Karpas-422 (cell line): ENCODE results near the gene BNC2. TPM values are rescaled to one million over a fixed set of nuclear protein-coding genes. Genes with fewer than 3 reads are reported as not detected.
"Not testable (repeated sequence)": the region's sequence is repeated elsewhere in the genome, so short reads cannot be mapped to it uniquely, and the experiment has no call there.

Source experiments
- DNase-seq: peaks from one replicate; pipeline ENCODE4 v3.0.0-alpha.2; 2015
- H2AFZ ChIP-seq: fragments of 200-600 bp; sonication (generic); 2 replicates; pipeline ENCODE4 v1.6.1; 2014; ENCODE audit warnings: antibody characterized with exemption, low read length, mixed read lengths
- H3K27ac ChIP-seq: fragments of 200-600 bp; sonication (generic); 2 replicates; pipeline ENCODE4 v1.5.1; 2014; ENCODE audit warnings: mild to moderate bottlenecking, low read length, moderate library complexity
- H3K27me3 ChIP-seq: fragments of 200-600 bp; sonication (generic); 2 replicates; pipeline ENCODE4 v1.6.1; 2014; ENCODE audit warnings: low read length, mixed read lengths
- H3K36me3 ChIP-seq: fragments of 200-600 bp; sonication (generic); 2 replicates; pipeline ENCODE4 v1.6.1; 2014; ENCODE audit warnings: low read length, mixed read lengths; ENCODE audit not compliant: insufficient read depth
- H3K4me1 ChIP-seq: fragments of 200-600 bp; sonication (generic); 2 replicates; pipeline ENCODE4 v1.6.1; 2014; ENCODE audit warnings: mild to moderate bottlenecking, low read length, mixed read lengths
- H3K4me2 ChIP-seq: fragments of 200-600 bp; sonication (generic); 2 replicates; pipeline ENCODE4 v1.6.1; 2014; ENCODE audit warnings: low read length, low read depth, mild to moderate bottlenecking; ENCODE audit not compliant: poor library complexity, severe bottlenecking
- H3K4me3 ChIP-seq: fragments of 200-600 bp; sonication (generic); 2 replicates; pipeline ENCODE4 v1.5.1; 2014; ENCODE audit warnings: mild to moderate bottlenecking, antibody characterized with exemption, low read length, mixed read lengths
- H3K79me2 ChIP-seq: fragments of 200-600 bp; sonication (generic); 2 replicates; pipeline ENCODE4 v1.6.1; 2014; ENCODE audit warnings: mild to moderate bottlenecking, low read length, mixed read lengths
- H3K9ac ChIP-seq: fragments of 200-600 bp; sonication (generic); 2 replicates; pipeline ENCODE4 v1.6.0; 2014; ENCODE audit warnings: low read length
- H3K9me2 ChIP-seq: fragments of 200-600 bp; sonication (generic), shearing (Covaris generic); replicated peaks from 2 replicates; pipeline ENCODE4 v1.6.0; 2014; ENCODE audit warnings: mild to moderate bottlenecking, low read length, moderate library complexity; ENCODE audit not compliant: insufficient read depth
- H3K9me3 ChIP-seq: fragments of 300-700, 200-600 bp; sonication (generic); 2 replicates; pipeline ENCODE4 v1.6.1; 2014; ENCODE audit warnings: low read length, mixed read lengths
- H4K20me1 ChIP-seq: fragments of 200-600 bp; sonication (generic); 2 replicates; pipeline ENCODE4 v1.6.1; 2014; ENCODE audit warnings: mild to moderate bottlenecking, antibody characterized with exemption, low read length, low read depth; ENCODE audit not compliant: insufficient read depth
- total RNA-seq: library from RNA; depleted of rRNA; stranded (reverse); fragments of >200 nt; shearing (Covaris generic); gene quantifications from 2 replicates; pipeline ENCODE4 v1.2.3, GENCODE V29; 2014; ENCODE audit warnings: low replicate concordance; rRNA removed

BNC2 gene, protein sequence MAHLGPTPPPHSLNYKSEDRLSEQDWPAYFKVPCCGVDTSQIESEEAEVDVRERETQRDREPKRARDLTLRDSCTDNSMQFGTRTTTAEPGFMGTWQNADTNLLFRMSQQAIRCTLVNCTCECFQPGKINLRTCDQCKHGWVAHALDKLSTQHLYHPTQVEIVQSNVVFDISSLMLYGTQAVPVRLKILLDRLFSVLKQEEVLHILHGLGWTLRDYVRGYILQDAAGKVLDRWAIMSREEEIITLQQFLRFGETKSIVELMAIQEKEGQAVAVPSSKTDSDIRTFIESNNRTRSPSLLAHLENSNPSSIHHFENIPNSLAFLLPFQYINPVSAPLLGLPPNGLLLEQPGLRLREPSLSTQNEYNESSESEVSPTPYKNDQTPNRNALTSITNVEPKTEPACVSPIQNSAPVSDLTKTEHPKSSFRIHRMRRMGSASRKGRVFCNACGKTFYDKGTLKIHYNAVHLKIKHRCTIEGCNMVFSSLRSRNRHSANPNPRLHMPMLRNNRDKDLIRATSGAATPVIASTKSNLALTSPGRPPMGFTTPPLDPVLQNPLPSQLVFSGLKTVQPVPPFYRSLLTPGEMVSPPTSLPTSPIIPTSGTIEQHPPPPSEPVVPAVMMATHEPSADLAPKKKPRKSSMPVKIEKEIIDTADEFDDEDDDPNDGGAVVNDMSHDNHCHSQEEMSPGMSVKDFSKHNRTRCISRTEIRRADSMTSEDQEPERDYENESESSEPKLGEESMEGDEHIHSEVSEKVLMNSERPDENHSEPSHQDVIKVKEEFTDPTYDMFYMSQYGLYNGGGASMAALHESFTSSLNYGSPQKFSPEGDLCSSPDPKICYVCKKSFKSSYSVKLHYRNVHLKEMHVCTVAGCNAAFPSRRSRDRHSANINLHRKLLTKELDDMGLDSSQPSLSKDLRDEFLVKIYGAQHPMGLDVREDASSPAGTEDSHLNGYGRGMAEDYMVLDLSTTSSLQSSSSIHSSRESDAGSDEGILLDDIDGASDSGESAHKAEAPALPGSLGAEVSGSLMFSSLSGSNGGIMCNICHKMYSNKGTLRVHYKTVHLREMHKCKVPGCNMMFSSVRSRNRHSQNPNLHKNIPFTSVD
- not detected in 2 replicates for total RNA-seq

DNA sequence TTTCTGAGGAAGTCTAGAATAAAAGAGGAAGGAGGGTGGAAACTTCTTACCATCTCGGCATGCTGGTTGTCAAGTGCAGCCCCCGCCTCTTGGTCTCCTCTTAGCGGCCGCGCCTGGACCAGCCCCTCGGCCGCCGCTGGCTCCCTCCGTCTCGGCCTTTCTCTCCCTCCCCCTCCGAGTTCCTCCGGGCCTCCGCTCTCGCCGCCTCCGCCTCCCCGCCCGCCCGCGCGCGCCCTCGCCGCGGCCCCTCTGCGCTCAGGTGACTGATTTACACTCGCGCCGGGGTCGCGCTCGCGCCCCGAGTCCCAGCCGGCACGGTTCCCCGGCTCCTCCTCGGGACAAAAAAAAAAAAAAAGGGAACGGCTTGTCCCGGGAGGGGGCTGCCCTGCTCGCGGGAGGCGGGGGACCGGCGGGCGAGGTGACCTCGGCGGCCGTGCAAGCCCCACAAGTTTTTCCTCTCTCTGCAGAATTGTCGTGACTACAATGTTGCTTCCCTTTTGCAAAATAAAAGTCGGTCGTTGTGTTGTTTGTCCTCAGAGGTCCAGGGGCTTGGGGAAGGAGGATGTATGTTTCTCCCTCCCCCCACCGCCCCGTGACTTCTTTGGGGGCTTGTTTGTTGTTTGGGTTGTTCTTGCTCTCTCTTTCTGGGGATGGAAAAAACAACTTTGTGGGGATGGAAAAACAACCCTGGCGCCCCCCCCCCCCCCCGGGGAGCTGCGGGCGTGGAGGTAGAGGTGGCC lies at the start of gene BNC2:
BNC2 (minus strand) TSS at position 75 of the 740 bp plus-strand sequence; CDS start at position 53, 22 bp downstream.
- H3K9me3 ChIP-seq: no peaks in the 10 kb centered on the region
- no peak within 1 kb of the TSS for H3K27ac ChIP-seq
- H3K4me2 ChIP-seq: no peak within 1 kb of the TSS
- no peaks in the 10 kb centered on the region for H3K27me3 ChIP-seq
- H3K4me3 ChIP-seq: no peak within 1 kb of the TSS
- no peaks in the 10 kb centered on the region for H3K4me1 ChIP-seq
- no peak within 1 kb of the TSS for H3K9ac ChIP-seq
- no peaks in the 10 kb centered on the region for H3K36me3 ChIP-seq
- H3K9me2 ChIP-seq: no peaks in the 10 kb centered on the region
- no peak for DNase-seq
- H2AFZ ChIP-seq: no peak within 1 kb of the TSS
- no peaks in the 10 kb centered on the region for H4K20me1 ChIP-seq
- H3K79me2 ChIP-seq: no peaks in the 10 kb centered on the region

DNA sequence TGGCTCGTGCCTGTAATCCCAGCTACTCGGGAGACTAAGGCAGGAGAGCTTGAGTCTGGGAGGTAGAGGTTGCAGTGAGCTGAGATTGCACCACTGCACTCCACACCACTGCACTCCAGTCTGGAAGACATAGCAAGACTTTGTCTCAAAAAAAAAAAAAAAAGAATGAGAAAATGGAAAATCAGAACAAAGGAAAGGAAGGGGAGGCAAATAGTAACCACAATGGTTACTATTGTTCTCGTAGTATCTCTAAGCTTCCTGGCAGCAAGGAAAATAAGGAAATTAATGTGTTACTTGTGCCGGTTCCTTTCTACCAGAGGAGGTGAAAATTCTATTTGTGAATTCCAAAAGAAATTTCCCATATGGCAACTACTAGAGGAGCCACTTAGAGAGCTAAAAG lies 48.5 kb upstream of the BNC2 start:
- no peak overlapping the region for H3K4me2 ChIP-seq
- H4K20me1 ChIP-seq: no peaks in the 10 kb centered on the region
- no peak overlapping the region for H2AFZ ChIP-seq
- H3K36me3 ChIP-seq: no peaks in the 10 kb centered on the region
- H3K4me3 ChIP-seq: no peak overlapping the region
- H3K4me1 ChIP-seq: no peaks in the 10 kb centered on the region
- H3K79me2 ChIP-seq: no peaks in the 10 kb centered on the region
- no peak overlapping the region for H3K9ac ChIP-seq
- H3K27me3 ChIP-seq: no peaks in the 10 kb centered on the region
- DNase-seq: no peak
- H3K9me2 ChIP-seq: no peaks in the 10 kb centered on the region
- no peak overlapping the region for H3K27ac ChIP-seq
- H3K9me3 ChIP-seq: no peaks in the 10 kb centered on the region

DNA sequence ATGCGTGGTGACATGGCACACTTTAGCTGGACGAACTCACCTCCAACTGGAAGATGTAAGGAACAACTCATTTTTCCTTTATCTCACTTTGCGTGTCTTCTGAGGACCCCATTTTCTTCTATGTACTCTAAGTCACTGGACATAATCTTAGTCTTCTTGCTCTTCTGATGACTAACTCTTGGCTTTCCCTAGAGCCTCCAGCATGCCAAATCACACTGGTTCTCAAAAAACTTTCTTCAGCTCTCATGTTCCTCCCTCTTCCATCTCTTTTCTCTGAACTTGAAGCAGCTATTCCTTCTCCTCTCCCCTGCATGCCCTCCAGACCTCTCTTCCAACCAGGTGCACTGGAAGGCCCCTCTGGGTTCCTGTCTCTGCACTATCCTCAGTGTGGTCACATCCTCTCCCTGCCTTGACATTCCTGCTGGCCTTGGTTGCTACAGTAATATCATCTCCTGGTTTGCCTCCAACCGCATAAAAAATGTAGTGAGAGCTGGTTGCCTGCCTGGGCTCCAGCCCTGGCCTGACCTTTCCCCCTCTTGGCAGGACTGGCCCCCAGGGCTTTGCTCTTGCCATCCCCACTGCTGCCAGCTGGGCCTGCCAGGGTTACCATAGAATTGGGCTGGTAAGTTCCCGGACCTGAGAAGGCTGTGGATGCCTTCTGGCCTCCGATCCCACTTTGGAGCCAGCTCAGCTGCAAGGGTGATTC lies 44.8 kb upstream of the BNC2 start:
- no peak for DNase-seq
- Histone ChIP-seq H3K9ac (no peak overlapping the region), H3K79me2 (no peaks in the 10 kb centered on the region)

DNA sequence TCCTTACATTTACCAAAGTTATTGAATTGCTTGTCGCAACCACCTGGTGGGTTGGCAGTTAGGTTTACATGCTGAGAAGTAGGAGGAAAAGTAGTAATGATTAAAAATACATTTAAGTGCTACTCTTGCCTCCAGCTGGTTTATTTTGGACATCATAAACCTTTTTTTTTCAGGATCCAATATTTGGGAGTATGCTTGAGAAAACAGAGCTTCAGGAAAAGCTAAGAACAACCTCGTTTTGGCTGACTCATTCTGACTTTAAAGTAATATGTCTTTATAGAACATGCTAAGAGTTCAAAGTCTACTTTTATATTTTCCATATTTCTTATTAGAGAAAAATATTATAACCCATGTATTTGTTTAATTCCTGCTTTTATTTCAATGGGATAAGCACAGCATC lies 41.7 kb upstream of the BNC2 start:
- H3K4me3 ChIP-seq: no peak overlapping the region
- H3K9me2 ChIP-seq: no peaks in the 10 kb centered on the region
- no peak for DNase-seq
- H3K9me3 ChIP-seq: no peaks in the 10 kb centered on the region
- no peak overlapping the region for H2AFZ ChIP-seq
- H3K9ac ChIP-seq: no peak overlapping the region
- no peaks in the 10 kb centered on the region for H4K20me1 ChIP-seq
- no peak overlapping the region for H3K4me2 ChIP-seq
- no peaks in the 10 kb centered on the region for H3K79me2 ChIP-seq
- no peaks in the 10 kb centered on the region for H3K4me1 ChIP-seq
- no peaks in the 10 kb centered on the region for H3K36me3 ChIP-seq
- H3K27me3 ChIP-seq: no peaks in the 10 kb centered on the region
- no peak overlapping the region for H3K27ac ChIP-seq

More for the DNA sequence above, 44.8 kb upstream of the BNC2 start:
- Histone ChIP-seq H4K20me1 (no peaks in the 10 kb centered on the region), H3K36me3 (no peaks in the 10 kb centered on the region), H3K27ac (no peak overlapping the region), H2AFZ (no peak overlapping the region), H3K9me3 (no peaks in the 10 kb centered on the region), H3K27me3 (no peaks in the 10 kb centered on the region), H3K4me3 (no peak overlapping the region), H3K4me2 (no peak overlapping the region), H3K4me1 (no peaks in the 10 kb centered on the region), H3K9me2 (no peaks in the 10 kb centered on the region)

DNA sequence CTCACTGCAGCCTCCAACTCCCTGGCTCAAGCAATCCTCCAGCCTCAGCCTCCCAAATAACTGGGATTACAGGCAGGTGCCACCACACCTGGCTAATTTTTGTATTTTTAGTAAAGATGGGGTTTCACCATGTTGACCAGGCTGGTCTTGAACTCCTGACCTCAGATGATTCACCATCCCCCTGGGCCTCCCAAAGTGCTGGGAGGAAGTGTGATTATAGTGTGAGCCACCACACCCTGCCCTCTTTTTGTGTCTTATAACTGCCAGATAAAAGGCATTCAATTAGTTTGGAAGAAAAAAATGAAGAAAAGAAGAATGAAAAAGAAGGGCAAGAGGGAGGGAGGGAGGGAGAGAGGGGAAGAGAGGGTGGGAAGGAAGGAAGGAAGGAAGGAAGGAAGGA lies 37.7 kb upstream of the BNC2 start:
- H3K36me3 ChIP-seq, H3K27ac ChIP-seq, H3K9me2 ChIP-seq, H4K20me1 ChIP-seq, H3K27me3 ChIP-seq, H2AFZ ChIP-seq, H3K4me3 ChIP-seq, H3K4me2 ChIP-seq, H3K79me2 ChIP-seq, H3K4me1 ChIP-seq, H3K9me3 ChIP-seq, H3K9ac ChIP-seq, DNase-seq: not testable (repeated sequence)

DNA sequence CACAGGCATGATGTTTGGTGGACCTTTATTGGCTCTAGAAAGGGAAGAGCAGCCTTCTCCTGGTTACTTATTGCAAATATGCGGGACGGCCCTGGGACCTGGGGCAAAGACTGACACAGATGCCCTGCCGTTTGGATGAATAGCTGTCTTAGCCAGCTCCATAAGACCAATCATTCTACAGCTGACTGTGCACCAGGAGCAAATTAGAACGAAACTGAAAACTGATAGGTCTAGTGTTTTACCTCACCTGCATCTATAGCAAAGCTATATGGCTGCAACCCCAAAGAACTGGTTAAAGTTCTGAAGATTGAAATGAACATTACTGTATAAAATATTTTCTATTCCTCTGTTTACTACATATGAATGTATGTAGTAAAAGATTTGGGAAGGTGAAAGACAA lies 34.2 kb upstream of the BNC2 start:
- Histone ChIP-seq H3K9ac (no peak overlapping the region), H3K36me3 (no peaks in the 10 kb centered on the region), H3K27me3 (no peaks in the 10 kb centered on the region), H3K9me2 (no peaks in the 10 kb centered on the region), H3K4me2 (no peak overlapping the region), H4K20me1 (no peaks in the 10 kb centered on the region), H3K27ac (no peak overlapping the region), H3K4me3 (no peak overlapping the region), H3K9me3 (no peaks in the 10 kb centered on the region), H3K79me2 (no peaks in the 10 kb centered on the region), H2AFZ (no peak overlapping the region), H3K4me1 (no peaks in the 10 kb centered on the region)
- no peak for DNase-seq

DNA sequence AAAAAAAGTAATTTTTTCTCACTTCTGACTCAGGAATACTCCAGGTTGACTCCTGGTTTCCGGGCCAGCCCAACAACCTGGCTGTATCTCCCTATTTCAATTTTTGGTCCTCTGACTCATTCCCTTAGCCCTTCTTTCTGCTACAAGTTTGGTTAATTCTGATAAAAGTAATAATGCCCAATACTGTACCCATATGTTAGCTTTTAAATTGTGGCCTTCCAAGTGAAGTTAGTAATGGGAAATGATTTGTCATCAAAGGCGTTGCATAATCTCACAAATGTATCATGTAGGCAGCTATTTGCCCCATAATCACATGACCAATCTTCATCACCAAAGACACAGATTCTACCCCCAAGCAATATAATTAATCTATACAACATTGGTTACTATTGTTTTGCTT lies 31.1 kb upstream of the BNC2 start:
- Histone ChIP-seq H4K20me1 (no peaks in the 10 kb centered on the region), H3K4me2 (no peak overlapping the region), H3K27me3 (no peaks in the 10 kb centered on the region), H3K36me3 (no peaks in the 10 kb centered on the region), H3K79me2 (no peaks in the 10 kb centered on the region), H3K4me1 (no peaks in the 10 kb centered on the region), H3K4me3 (no peak overlapping the region), H3K9ac (no peak overlapping the region), H3K9me2 (no peaks in the 10 kb centered on the region), H3K27ac (no peak overlapping the region), H2AFZ (no peak overlapping the region), H3K9me3 (no peaks in the 10 kb centered on the region)
- DNase-seq: no peak
